GM12875 (cell line): Measurements from ENCODE around the gene CREB5.

Experiments used
- H3K4me3 ChIP-seq: one replicate; pipeline ENCODE4 v1.5.1; 2011; ENCODE audit warnings: low read depth, low read length, control low read depth
- CTCF ChIP-seq: IDR thresholded peaks from 2 replicates; pipeline ENCODE4 v1.5.1; 2011; ENCODE audit warnings: low read depth, mild to moderate bottlenecking, control low read depth, inconsistent platforms, low read length, moderate library complexity, borderline replicate concordance; ENCODE audit not compliant: insufficient read depth

CREB5 gene

GRCh38 chr7:28708033-28708951 is 296.0 kb downstream of the CREB5 start:
- TF ChIP-seq CTCF, result no peak
- no peak overlapping the region for H3K4me3 ChIP-seq

- H3K4me3 ChIP-seq, result no peak overlapping the region
- no peak for TF ChIP-seq CTCF
Observed at GRCh38 chr7:28709748-28710147, 297.4 kb downstream of the CREB5 start.

- no peak for TF ChIP-seq CTCF
- H3K4me3 ChIP-seq, result no peak overlapping the region
Observed at GRCh38 chr7:28711114-28711513, 298.8 kb downstream of the CREB5 start.

- TF ChIP-seq CTCF, result no peak
- H3K4me3 ChIP-seq, result no peak overlapping the region
Observed at GRCh38 chr7:28714459-28715120, 302.3 kb downstream of the CREB5 start.

- H3K4me3 ChIP-seq, result no peak overlapping the region
- no peak for TF ChIP-seq CTCF
Observed at GRCh38 chr7:28717445-28718054, 305.2 kb downstream of the CREB5 start.

GRCh38 chr7:28718055-28718481 is 305.8 kb downstream of the CREB5 start:
- no peak overlapping the region for H3K4me3 ChIP-seq
- no peak for TF ChIP-seq CTCF
